Suprapubic skin (tissue), 4 donors: ENCODE results near the gene ALDH18A1.

ENCODE experiments used
- CTCF ChIP-seq, 2 donors: fragments of 200-600 bp in 1 of 2; fragments of 450-650 bp in 1 of 2; sonication (generic) in 1 of 2; IDR thresholded peaks; one replicate each; pipeline ENCODE4 v1.5.1; 2016 to 2019; ENCODE audit warnings: antibody characterized with exemption in 2 of 2, mild to moderate bottlenecking in 1 of 2, moderate library complexity in 1 of 2
- EP300 ChIP-seq: sonication (generic); formaldehyde crosslinking; IDR thresholded peaks from one replicate; pipeline ENCODE4 v1.6.1; 2017; ENCODE audit warnings: antibody characterized with exemption
- POLR2A ChIP-seq, 2 donors: fragments of 450-650 bp; IDR thresholded peaks; one replicate each; pipeline ENCODE4 v1.6.1; 2017; ENCODE audit warnings: antibody characterized with exemption in 2 of 2, mild to moderate bottlenecking in 2 of 2, moderate library complexity in 2 of 2
- POLR2AphosphoS5 ChIP-seq, 3 donors: sonication (generic); formaldehyde crosslinking; IDR thresholded peaks; one replicate each; pipeline ENCODE4 v1.6.1; 2017; ENCODE audit warnings: antibody characterized with exemption in 3 of 3

GRCh38 chr10:95561864-95562177 is 94.7 kb downstream of the ALDH18A1 start:
- no peak for TF ChIP-seq POLR2AphosphoS5 (IDR thresholded peaks at IDR 0.05)
- no peak for TF ChIP-seq POLR2A (IDR thresholded peaks at IDR 0.05)
- TF ChIP-seq CTCF (IDR thresholded peaks at IDR 0.05), result no peak
- TF ChIP-seq EP300, result no peak
